Measurements from ENCODE around the gene SMAD2. TPM values are rescaled to one million over a fixed set of nuclear protein-coding genes. Genes with fewer than 3 reads are reported as not detected.

The SMAD2 gene
- total and polyA plus RNA-seq, 2 of the 8 experiments (the other 6 are each of a cell fraction or from before 2014, with no cell fraction given), result 28.4 to 124 TPM

- TF ChIP-seq GABPA (IDR thresholded peaks at IDR 0.05; ENCODE audit: borderline replicate concordance, insufficient read depth, low read length), result no peak
Observed at GRCh38 chr18:47846431-47846830, 84.0 kb downstream of the SMAD2 start (continued).
